Measurements from ENCODE around the gene LRRC4. TPM values are rescaled to one million over a fixed set of nuclear protein-coding genes. Genes with fewer than 3 reads are reported as not detected.

LRRC4 gene
- total and polyA plus RNA-seq, 12 donors, result 0.75 to 7.3 (median 3.1) TPM

DNA sequence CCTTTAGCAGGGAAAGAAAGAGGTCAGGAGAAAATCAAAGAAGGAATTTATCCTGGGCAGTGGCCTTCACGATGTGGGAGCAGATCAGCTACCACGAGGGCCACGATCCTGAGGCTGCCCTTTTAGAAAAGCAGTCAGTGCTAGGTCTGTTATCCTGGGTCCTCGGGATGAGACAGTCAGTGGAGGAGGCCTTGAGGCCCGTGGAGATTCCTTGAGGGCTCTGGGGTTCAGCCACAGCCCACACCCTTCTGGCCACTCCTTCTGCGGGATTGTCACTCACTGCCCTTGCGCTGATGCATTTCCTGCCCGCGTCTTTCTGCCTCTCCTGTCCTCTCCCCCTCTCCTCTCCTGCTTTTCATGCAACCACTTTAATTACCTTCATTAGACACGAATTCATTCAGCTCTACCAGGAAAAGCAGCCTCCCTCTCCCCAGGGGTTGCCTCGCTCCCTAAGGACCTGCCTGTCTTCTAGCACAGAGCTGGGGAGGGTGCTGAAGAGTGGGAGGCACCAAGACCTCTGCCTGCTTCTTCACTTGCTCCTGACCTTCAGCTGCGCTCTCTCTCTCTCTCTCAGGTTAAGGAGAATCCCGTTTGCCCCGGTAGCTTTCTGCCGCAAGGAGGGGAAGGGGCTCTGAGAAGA is 42.6 kb upstream of the LRRC4 start:
- ATAC-seq (no peak), DNase-seq (no peak)
- no peak overlapping the region for H3K27ac ChIP-seq
- peaks cover 0 to 50% (median 0%) of the 10 kb centered on the region in 9 donors for H3K36me3 ChIP-seq
- no peaks in the 10 kb centered on the region for H3K27me3 ChIP-seq
- H3K4me3 ChIP-seq, result no peak overlapping the region
- peaks cover 0 to 37% (median 16%) of the 10 kb centered on the region in 9 donors for H3K4me1 ChIP-seq
- intact Hi-C loops (cut with DNase I), result no loop called here
- no peaks in the 10 kb centered on the region for H3K9me3 ChIP-seq
- WGBS, 2 donors, result 85 to 86% methylated on average over 15 of the region's 15 CpGs
- TF ChIP-seq, protein P1, sequence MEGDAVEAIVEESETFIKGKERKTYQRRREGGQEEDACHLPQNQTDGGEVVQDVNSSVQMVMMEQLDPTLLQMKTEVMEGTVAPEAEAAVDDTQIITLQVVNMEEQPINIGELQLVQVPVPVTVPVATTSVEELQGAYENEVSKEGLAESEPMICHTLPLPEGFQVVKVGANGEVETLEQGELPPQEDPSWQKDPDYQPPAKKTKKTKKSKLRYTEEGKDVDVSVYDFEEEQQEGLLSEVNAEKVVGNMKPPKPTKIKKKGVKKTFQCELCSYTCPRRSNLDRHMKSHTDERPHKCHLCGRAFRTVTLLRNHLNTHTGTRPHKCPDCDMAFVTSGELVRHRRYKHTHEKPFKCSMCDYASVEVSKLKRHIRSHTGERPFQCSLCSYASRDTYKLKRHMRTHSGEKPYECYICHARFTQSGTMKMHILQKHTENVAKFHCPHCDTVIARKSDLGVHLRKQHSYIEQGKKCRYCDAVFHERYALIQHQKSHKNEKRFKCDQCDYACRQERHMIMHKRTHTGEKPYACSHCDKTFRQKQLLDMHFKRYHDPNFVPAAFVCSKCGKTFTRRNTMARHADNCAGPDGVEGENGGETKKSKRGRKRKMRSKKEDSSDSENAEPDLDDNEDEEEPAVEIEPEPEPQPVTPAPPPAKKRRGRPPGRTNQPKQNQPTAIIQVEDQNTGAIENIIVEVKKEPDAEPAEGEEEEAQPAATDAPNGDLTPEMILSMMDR (IDR thresholded peaks at IDR 0.05), result no peak

- H3K4me1 ChIP-seq, result peaks cover 0 to 29% (median 16%) of the 10 kb centered on the region in 9 donors
- no peaks in the 10 kb centered on the region for H3K9me3 ChIP-seq
- no peaks in the 10 kb centered on the region for H3K27me3 ChIP-seq
- 90 to 91% methylated on average over 11 of the region's 11 CpGs for WGBS, 2 donors
- TF ChIP-seq, protein P1 (IDR thresholded peaks at IDR 0.05), result no peak
- intact Hi-C loops (cut with DNase I), result no loop called here
- peaks cover 0 to 40% (median 0%) of the 10 kb centered on the region in 9 donors for H3K36me3 ChIP-seq
- H3K4me3 ChIP-seq, result no peak overlapping the region
- DNase-seq (no peak), ATAC-seq (no peak)
- H3K27ac ChIP-seq, result no peak overlapping the region
These were observed 40.6 kb upstream of the LRRC4 start for GRCh38 chr7:128071801-128072200.

- Histone ChIP-seq H3K4me1 (peaks cover 0 to 25% (median 14%) of the 10 kb centered on the region in 9 donors), H3K27me3 (no peaks in the 10 kb centered on the region), H3K4me3 (no peak overlapping the region), H3K9me3 (no peaks in the 10 kb centered on the region), H3K36me3 (peaks cover 0 to 36% (median 0%) of the 10 kb centered on the region in 9 donors), H3K27ac (no peak overlapping the region)
- DNase-seq, result no peak
- TF ChIP-seq, protein P1 (IDR thresholded peaks at IDR 0.05), result no peak
- ATAC-seq, result no peak
- intact Hi-C loops (cut with DNase I), result no loop called here
- 93 to 98% methylated on average over 6 of the region's 6 CpGs for whole genome bisulfite sequencing, 2 donors
These were observed 40.1 kb upstream of the LRRC4 start for GRCh38 chr7:128071376-128071775.

DNA sequence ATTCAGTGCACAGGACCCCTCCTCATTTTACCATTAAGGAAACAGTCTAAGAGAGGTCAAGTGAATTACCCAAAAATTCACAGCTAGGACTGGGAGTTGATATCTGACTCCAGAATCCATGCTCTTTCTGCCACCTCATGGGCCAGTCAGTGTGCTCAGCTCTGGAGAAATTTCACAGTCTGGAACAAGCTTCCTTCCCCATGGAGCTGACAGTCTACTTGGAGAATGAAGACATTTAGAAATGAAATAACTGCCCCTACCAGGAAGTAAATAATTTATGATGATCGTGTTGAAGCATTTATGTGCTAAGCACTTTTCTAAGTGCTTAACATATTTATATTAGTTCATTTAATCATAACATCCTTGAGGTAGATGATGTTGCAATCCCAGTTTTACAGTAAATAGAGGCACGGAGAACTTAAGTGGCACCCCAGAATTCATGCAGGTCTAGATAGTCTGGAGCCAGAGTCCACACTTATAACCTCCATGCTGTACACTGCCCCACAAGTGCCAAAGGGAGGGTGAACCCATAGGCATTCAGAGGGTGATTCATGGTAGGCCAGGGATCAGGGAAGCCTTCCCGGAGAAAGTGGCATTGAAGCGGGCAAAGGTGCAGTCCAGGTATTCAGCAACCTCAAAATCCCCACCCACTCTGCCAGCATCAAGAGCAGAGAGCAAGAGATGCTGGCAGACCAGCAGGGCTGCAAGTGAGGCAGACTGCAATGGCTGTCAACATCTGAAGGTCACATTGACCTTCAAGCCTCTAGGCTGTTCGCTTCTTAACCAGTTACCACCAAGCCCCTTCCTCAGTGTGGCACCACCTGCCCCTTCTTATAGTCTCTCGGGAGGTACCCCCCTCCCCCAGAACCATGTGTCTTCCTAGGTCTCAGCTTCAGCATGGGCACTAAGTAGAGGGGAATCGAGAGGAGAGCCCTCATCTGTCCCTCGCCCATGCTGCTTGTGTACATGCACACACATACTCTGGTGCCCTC is 38.4 kb upstream of the LRRC4 start:
- Histone ChIP-seq H3K9me3 (no peaks in the 10 kb centered on the region), H3K27ac (no peak overlapping the region), H3K4me1 (peaks cover 0 to 8% (median 1%) of the 10 kb centered on the region in 9 donors), H3K4me3 (no peak overlapping the region), H3K36me3 (peaks cover 0 to 29% (median 0%) of the 10 kb centered on the region in 9 donors), H3K27me3 (no peaks in the 10 kb centered on the region)
- no peak for DNase-seq
- no peak for ATAC-seq
- WGBS, 2 donors, result 96 to 97% methylated on average over 8 of the region's 8 CpGs
- TF ChIP-seq, protein P1 (IDR thresholded peaks at IDR 0.05), result no peak
- intact Hi-C loops (cut with DNase I), result no loop called here
